ENCODE measurements around the gene AEBP1.

DNA sequence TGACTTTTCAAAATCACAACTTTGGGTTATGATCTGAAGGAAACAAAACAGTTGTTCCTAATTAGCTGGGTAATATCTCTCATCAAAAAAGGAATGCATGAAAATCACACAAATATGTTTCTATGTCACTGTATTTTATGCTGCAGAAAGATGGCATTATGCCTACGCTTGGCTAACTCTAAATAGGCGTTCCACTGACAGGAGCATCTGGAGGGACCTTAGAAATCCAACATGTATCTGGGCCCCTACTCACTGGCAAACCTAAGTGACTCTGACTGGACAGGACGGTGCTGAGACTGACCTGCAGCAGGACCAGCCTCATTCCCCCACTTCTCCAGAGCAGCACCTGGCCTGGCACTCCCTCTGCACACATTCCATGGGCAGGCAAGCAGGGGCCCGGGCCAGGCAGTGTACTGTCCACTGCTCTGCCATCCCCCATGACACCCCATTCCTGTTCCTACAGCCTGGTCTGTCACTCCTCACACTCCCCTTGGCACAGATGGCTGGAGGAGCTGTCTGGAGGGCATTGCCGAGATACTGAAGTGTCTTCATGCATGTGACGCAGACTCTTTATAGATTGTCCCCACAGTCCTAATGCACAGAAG, 39.6 kb downstream of the AEBP1 start:
- TF ChIP-seq, protein P1, sequence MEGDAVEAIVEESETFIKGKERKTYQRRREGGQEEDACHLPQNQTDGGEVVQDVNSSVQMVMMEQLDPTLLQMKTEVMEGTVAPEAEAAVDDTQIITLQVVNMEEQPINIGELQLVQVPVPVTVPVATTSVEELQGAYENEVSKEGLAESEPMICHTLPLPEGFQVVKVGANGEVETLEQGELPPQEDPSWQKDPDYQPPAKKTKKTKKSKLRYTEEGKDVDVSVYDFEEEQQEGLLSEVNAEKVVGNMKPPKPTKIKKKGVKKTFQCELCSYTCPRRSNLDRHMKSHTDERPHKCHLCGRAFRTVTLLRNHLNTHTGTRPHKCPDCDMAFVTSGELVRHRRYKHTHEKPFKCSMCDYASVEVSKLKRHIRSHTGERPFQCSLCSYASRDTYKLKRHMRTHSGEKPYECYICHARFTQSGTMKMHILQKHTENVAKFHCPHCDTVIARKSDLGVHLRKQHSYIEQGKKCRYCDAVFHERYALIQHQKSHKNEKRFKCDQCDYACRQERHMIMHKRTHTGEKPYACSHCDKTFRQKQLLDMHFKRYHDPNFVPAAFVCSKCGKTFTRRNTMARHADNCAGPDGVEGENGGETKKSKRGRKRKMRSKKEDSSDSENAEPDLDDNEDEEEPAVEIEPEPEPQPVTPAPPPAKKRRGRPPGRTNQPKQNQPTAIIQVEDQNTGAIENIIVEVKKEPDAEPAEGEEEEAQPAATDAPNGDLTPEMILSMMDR (IDR thresholded peaks at IDR 0.05), result no peak
- TF ChIP-seq POLR2A (IDR thresholded peaks at IDR 0.05), result no peak
